Measurements from ENCODE around the gene SLC6A19. TPM values are rescaled to one million over a fixed set of nuclear protein-coding genes. Genes with fewer than 3 reads are reported as not detected.

Gene SLC6A19
- total RNA-seq, 1 experiment from 2014 or later = not detected

- intact Hi-C loops (cut with micrococcal nuclease; ENCODE audit: unreplicated experiment) = no loop called here
These were observed 18.6 kb upstream of the SLC6A19 start for GRCh38 chr5:1182633-1183423.

GRCh38 chr5:1183424-1184162, 17.8 kb upstream of the SLC6A19 start:
- no peaks in the 10 kb centered on the region for H3K36me3 ChIP-seq (ENCODE audit: insufficient read depth, low read length, poor library complexity, severe bottlenecking)
- ChIA-PET CTCF (no interaction called here), POLR2A (ENCODE audit: low non-redundant PET) (no interaction called here)
- H3K27me3 ChIP-seq (replicated peaks; ENCODE audit: insufficient read depth, low read depth, low read length, poor library complexity) = peaks cover 8% of the 10 kb centered on the region
- intact Hi-C loops (cut with micrococcal nuclease; ENCODE audit: unreplicated experiment) = no loop called here
- TF ChIP-seq EZH2 (IDR thresholded peaks at IDR 0.05; ENCODE audit: borderline replicate concordance, low read depth, low read length, poor library complexity, severe bottlenecking) = no peak
- TF ChIP-seq CTCF (conservative IDR thresholded peaks at IDR 0.05; ENCODE audit: low read depth, low read length) = no peak
- H3K4me1 ChIP-seq (ENCODE audit: insufficient read depth, low read length, poor library complexity, severe bottlenecking) = no peaks in the 10 kb centered on the region
- H3K9me3 ChIP-seq (ENCODE audit: low read depth, low read length, poor library complexity, severe bottlenecking) = no peaks in the 10 kb centered on the region
- no TSS peak for BruUV-seq (replicated peaks)
- no peak for DNase-seq (ENCODE audit: low spot score)
- H3K27ac ChIP-seq (ENCODE audit: low read depth, low read length, poor library complexity, severe bottlenecking) = no peak overlapping the region
- H3K4me3 ChIP-seq (ENCODE audit: low read depth, low read length, poor library complexity, severe bottlenecking) = no peak overlapping the region

More at GRCh38 chr5:1182633-1183423, 18.6 kb upstream of the SLC6A19 start:
- Histone ChIP-seq H3K27me3 (replicated peaks; ENCODE audit: insufficient read depth, low read depth, low read length, poor library complexity) (peaks cover under 1% of the 10 kb centered on the region), H3K27ac (ENCODE audit: low read depth, low read length, poor library complexity, severe bottlenecking) (no peak overlapping the region), H3K4me1 (ENCODE audit: insufficient read depth, low read length, poor library complexity, severe bottlenecking) (no peaks in the 10 kb centered on the region), H3K9me3 (ENCODE audit: low read depth, low read length, poor library complexity, severe bottlenecking) (no peaks in the 10 kb centered on the region), H3K36me3 (ENCODE audit: insufficient read depth, low read length, poor library complexity, severe bottlenecking) (no peaks in the 10 kb centered on the region), H3K4me3 (ENCODE audit: low read depth, low read length, poor library complexity, severe bottlenecking) (no peak overlapping the region)
- ChIA-PET CTCF (no interaction called here), POLR2A (ENCODE audit: low non-redundant PET) (no interaction called here)
- DNase-seq (ENCODE audit: low spot score) = no peak
- BruUV-seq (replicated peaks) = no TSS peak
- TF ChIP-seq CTCF (conservative IDR thresholded peaks at IDR 0.05; ENCODE audit: low read depth, low read length) (no peak), EZH2 (IDR thresholded peaks at IDR 0.05; ENCODE audit: borderline replicate concordance, low read depth, low read length, poor library complexity, severe bottlenecking) (no peak)

GRCh38 chr5:1184163-1184470, 17.3 kb upstream of the SLC6A19 start:
- TF ChIP-seq CTCF (conservative IDR thresholded peaks at IDR 0.05; ENCODE audit: low read depth, low read length) = no peak
- no peak for TF ChIP-seq EZH2 (IDR thresholded peaks at IDR 0.05; ENCODE audit: borderline replicate concordance, low read depth, low read length, poor library complexity, severe bottlenecking)
- Histone ChIP-seq H3K4me3 (ENCODE audit: low read depth, low read length, poor library complexity, severe bottlenecking) (no peak overlapping the region), H3K27ac (ENCODE audit: low read depth, low read length, poor library complexity, severe bottlenecking) (no peak overlapping the region), H3K27me3 (replicated peaks; ENCODE audit: insufficient read depth, low read depth, low read length, poor library complexity) (peaks cover 11% of the 10 kb centered on the region), H3K36me3 (ENCODE audit: insufficient read depth, low read length, poor library complexity, severe bottlenecking) (no peaks in the 10 kb centered on the region), H3K9me3 (ENCODE audit: low read depth, low read length, poor library complexity, severe bottlenecking) (no peaks in the 10 kb centered on the region), H3K4me1 (ENCODE audit: insufficient read depth, low read length, poor library complexity, severe bottlenecking) (no peaks in the 10 kb centered on the region)
- intact Hi-C loops (cut with micrococcal nuclease; ENCODE audit: unreplicated experiment) = no loop called here
- CTCF ChIA-PET = no interaction called here
- no TSS peak for BruUV-seq (replicated peaks)
- no peak for DNase-seq (ENCODE audit: low spot score)
- POLR2A ChIA-PET (ENCODE audit: low non-redundant PET) = no interaction called here

Data from A673 (cell line).